ENCODE measurements around the gene NTNG1. TPM values are rescaled to one million over a fixed set of nuclear protein-coding genes. Genes with fewer than 3 reads are reported as not detected.

Gene NTNG1
- total and polyA plus RNA-seq, 2 of the 8 experiments (the other 6 are each of a cell fraction or from before 2014, with no cell fraction given) = 1.2 to 4.1 TPM

- Histone ChIP-seq H3K4ac (replicated peaks; ENCODE audit: insufficient read length, low read depth, low read length) (no peak overlapping the region), H2BK5ac (ENCODE audit: low read depth, low read length) (no peak overlapping the region), H2BK15ac (ENCODE audit: low read length) (no peak overlapping the region), H2BK120ac (replicated peaks; ENCODE audit: low read depth, low read length) (no peak overlapping the region), H4K8ac (ENCODE audit: extremely low read depth, insufficient read depth, low read length) (no peak overlapping the region), H2BK12ac (ENCODE audit: low read depth, low read length) (no peak overlapping the region), H3K9ac (replicated peaks in 1 of 4; ENCODE audit: extremely low read depth in 1 of 4, low read depth in 3 of 4, low read length in 3 of 4) (no peak overlapping the region), H3K14ac (ENCODE audit: insufficient read length) (no peak overlapping the region), H3K18ac (ENCODE audit: extremely low read depth, low read length) (no peak overlapping the region), H2BK20ac (ENCODE audit: low read length) (no peak overlapping the region), H4K91ac (replicated peaks; ENCODE audit: insufficient read length, low read length) (no peak overlapping the region), H3K27ac (ENCODE audit: low read depth, low read length) (no peak overlapping the region), H3K79me1 (ENCODE audit: low read depth, low read length) (no peaks in the 10 kb centered on the region), H3K36me3 (ENCODE audit: control insufficient read depth in 2 of 4, insufficient read depth in 4 of 4, low read length in 3 of 4) (no peaks in the 10 kb centered on the region), H2AK5ac (ENCODE audit: low read depth, low read length) (no peak overlapping the region), H4K5ac (ENCODE audit: insufficient read length, low read depth, low read length) (no peak overlapping the region), H3K4me2 (ENCODE audit: insufficient read depth in 1 of 2, low read depth in 2 of 2, low read length in 2 of 2) (no peak overlapping the region), H3K4me3 (ENCODE audit: extremely low read depth in 1 of 4, insufficient read depth in 2 of 4, low read depth in 3 of 4, low read length in 4 of 4) (no peak overlapping the region), H3K23me2 (ENCODE audit: low read depth, low read length) (no peaks in the 10 kb centered on the region), H3K9me3 (ENCODE audit: insufficient read depth in 2 of 2, low read depth in 1 of 2, low read length in 1 of 2) (no peaks in the 10 kb centered on the region), H2AFZ (ENCODE audit: low read length) (no peak overlapping the region), H3K23ac (ENCODE audit: insufficient read length) (no peak overlapping the region), H3K79me2 (ENCODE audit: control insufficient read depth in 1 of 2, insufficient read depth in 2 of 2, low read length in 2 of 2) (no peaks in the 10 kb centered on the region), H3K27me3 (replicated peaks in 1 of 4; ENCODE audit: control insufficient read depth in 3 of 4, extremely low read depth in 1 of 4, insufficient read depth in 3 of 4, low read length in 3 of 4) (no peaks in the 10 kb centered on the region), H3K56ac (replicated peaks; ENCODE audit: insufficient read length, low read depth, low read length) (no peak overlapping the region), H4K20me1 (replicated peaks in 1 of 2; ENCODE audit: control insufficient read depth in 1 of 2, insufficient read depth in 2 of 2, low read length in 2 of 2) (no peaks in the 10 kb centered on the region), H3K4me1 (replicated peaks in 1 of 4; ENCODE audit: control insufficient read depth in 3 of 4, insufficient read depth in 4 of 4, low read length in 3 of 4) (no peaks in the 10 kb centered on the region)
- 87% methylated on average over 3 of the region's 3 CpGs; no CpG with 5 or more reads in 1 of the 2 experiments for whole genome bisulfite sequencing, 2 experiments (ENCODE audit: extremely low coverage in 1 of 2, insufficient coverage in 1 of 2, insufficient read length in 1 of 2, insufficient replicate concordance in 2 of 2, low coverage in 1 of 2, low lambda C conversion rate in 2 of 2, missing lambda C conversion rate in 1 of 2)
- DNase-seq (ENCODE audit: low read depth in 1 of 2, low spot score in 2 of 2) (no peak), FAIRE-seq (no peak)
- TF ChIP-seq FOSL1 (IDR thresholded peaks at IDR 0.05; ENCODE audit: insufficient read depth, low read depth, low read length) = no peak
- TF ChIP-seq ZNF274 (IDR thresholded peaks at IDR 0.05; ENCODE audit: borderline replicate concordance, extremely low read depth, low read length) = no peak
- no peak for TF ChIP-seq CREB1 (IDR thresholded peaks at IDR 0.05)
- TF ChIP-seq CBX5 (IDR thresholded peaks at IDR 0.05; ENCODE audit: low read depth, low read length) = no peak
- TF ChIP-seq GTF2F1 (IDR thresholded peaks at IDR 0.05; ENCODE audit: borderline replicate concordance, low read depth, low read length) = no peak
- POLR2A ChIA-PET (ENCODE audit: partially characterized antibody) = no interaction called here
- CTCF ChIA-PET (ENCODE audit: partially characterized antibody) = interaction anchor here (0.7 to 0.9 kb wide), 2 partner anchors 467 to 881 kb away, joined by 3 read pairs; no protein-coding TSS in a partner anchor
These were observed 41.9 kb upstream of the NTNG1 start for GRCh38 chr1:107098961-107099360.
